ENCODE data around the gene MAPKAPK2.

MAPKAPK2 gene

GRCh38 chr1:206685334-206685768, 646 bp downstream of the MAPKAPK2 start:
- peak; percentile 71 for DNase-seq

GRCh38 chr1:206685769-206686477, 1.2 kb downstream of the MAPKAPK2 start:
- DNase-seq = peak; percentile 68 to 70

GRCh38 chr1:206686478-206687249, 2.0 kb downstream of the MAPKAPK2 start:
- DNase-seq = no peak

- DNase-seq = no peak
These were observed 2.7 kb downstream of the MAPKAPK2 start for GRCh38 chr1:206687251-206687914.

DNA sequence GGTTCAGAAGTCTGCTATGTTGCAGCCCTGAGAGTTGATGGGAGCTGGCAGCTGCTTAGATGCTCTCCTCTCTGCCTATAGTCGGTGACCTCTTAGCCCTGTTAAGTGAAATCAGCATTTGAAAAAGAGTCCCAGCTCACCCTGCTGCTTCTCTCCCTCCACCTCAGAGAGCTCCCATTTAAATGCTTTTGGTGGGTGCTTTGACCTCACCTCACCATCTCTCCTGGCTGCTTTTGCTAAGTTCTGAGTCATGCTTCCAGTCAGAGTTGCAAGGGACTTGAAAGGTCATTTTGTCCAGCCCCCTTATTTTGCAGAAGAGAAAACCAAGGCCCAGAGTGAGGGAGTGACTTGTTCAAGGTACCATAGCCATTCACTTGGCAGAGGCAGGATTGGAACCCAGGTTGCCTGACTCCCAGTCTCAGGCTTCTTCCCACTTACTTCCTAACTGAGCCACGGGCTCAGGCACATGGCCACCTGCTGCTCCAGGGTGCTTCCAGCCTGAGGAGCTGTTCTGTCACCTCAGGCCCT, 3.3 kb downstream of the MAPKAPK2 start:
- no peak for DNase-seq

GRCh38 chr1:206690516-206690915, 5.8 kb downstream of the MAPKAPK2 start:
- DNase-seq = no peak

DNA sequence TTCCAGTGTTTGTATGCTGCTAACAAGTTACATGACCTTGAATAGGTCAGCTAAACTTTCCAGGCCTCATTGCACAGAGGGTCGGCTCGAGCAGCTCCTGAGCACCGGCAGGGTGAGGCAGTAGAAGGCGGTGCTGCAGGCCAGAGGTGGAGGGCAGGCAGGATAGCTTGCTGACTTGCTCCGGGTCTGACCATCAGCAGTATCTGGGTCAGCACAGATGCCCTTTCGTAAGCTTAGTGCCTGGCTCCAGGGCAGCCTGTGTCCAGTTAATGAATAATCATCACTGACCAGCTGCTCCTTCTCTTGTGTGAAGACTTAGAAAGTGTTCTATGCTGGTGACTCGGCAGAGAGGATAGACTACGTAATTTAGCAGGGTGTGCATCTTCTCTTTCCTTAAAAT, 6.9 kb downstream of the MAPKAPK2 start:
- no peak for DNase-seq

GRCh38 chr1:206693029-206693428, 8.3 kb downstream of the MAPKAPK2 start:
- no peak for DNase-seq

DNA sequence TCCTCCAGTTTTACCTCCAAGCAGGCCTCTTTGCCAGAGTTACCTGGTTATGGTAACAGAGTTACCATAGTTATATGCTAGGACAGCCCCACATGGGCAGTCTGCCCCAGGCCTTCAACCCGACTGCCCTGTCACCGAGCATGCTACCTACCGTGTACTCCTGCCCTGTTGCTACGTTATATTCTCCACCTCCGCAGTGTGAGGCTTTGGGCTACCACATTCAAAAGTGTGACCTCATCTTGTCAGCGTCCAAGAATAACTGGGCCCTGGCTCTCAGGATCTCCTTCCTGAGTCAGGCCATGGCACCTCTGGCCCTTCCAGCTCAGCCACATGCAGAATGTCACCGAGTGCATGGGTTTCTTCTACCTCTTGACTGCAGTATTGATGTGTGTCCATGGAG, 8.9 kb downstream of the MAPKAPK2 start:
- DNase-seq = no peak

- DNase-seq = no peak
These were observed 9.7 kb downstream of the MAPKAPK2 start for GRCh38 chr1:206694171-206695124.

- DNase-seq = no peak
These were observed 11.0 kb downstream of the MAPKAPK2 start for GRCh38 chr1:206695733-206696132.

DNA sequence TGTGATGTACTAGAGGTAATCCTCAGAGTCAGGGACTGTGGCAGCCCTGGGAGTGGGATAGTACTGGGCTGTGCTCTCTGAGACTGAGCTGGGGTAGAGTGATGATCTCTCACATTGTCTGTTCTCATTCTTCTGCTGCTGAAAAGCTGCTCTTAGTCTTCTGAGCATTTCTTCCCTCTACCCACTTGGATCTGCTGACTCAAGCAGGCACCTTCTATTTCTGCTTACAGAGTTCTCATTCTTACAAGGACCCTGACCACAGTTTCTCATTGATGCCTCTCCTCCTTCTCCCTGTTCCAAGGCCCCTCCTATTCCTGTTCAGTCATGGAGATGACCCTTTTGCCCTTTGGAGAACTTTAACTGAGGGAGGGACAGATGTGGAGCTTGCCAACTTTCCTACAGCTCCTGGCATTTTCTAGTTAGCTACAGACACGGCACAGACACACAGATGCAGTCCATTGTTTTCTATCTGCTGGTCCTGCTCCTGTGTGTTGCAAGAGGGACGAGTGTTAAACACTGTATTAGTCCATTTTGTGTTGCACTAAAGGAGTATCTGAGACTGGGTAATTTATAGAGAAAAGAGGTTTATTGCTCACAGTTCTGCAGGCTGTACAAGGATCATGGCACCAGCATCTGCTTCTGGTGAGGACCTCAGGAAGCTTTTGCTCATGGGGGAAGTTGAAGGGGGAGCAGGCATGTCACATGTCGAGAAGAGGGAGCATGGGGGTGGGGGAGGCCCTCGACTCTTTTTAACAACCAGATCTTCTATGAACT, 12.3 kb downstream of the MAPKAPK2 start:
- no peak for DNase-seq

DNA sequence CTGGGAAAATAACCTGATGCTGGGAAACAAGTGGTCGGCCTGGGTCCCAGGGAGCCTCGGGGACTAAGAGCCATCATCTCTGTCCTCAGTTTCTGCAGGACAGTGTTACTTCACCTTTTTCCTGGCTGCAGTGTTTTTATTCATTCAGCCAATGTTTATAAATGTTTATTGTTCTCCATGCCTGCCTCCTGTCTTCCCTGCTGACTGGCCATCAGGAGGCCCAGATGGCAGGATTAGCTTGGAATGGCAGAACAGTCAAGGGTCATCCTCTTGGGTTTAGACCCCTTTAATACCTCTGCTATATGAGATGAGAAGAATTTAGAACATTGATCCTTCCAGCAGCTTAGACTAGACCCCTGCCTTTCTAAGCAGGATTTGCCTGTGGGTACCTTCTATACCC, 13.3 kb downstream of the MAPKAPK2 start:
- DNase-seq = no peak

DNA sequence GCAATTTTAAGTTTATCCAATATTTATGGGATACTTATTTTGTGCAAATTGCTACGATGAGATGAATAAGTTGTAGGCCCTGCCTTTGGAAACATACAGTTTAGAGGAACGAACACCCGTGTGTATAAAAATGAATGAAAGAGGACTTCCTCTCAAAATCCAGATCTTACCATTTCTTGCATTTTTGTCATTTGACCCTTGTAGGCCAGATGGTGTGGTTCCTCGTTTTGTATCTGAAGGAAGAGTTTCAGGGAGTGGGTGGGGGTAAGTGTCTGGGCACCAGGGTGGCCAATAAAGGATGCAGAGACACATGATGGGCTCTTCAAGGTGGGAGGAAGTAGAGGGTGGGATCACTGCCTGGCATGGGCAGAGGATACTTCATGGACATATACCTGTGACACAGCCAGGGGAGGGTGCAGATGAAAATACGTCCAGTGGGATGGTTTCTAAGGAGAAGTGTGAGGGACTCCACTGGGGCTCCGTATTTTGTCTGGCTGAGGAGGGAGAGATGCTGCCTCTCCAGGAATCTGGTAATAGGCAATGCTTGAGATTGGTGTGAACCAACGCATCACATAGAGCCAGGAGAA, 14.4 kb downstream of the MAPKAPK2 start:
- DNase-seq = no peak

DNA sequence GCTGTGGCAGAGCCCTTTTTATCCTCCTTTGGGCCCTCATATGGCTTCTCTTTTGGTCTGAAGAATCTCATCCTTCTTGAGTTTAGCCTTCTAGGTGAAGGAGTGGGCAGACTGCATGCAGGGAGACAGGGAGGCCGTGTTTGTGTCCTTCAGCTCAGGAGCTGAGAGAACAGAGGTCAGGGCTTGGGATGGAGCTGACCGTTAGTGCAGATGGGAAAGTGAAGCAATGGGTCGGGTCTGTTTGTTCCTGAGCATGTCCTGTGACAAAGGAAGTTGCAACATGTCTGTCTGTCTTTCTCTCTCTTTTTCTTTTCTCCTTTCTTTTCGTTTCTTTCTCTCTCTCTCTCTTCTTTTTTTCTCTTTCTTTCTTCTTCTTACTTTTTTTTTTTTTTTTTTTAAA, 14.9 kb downstream of the MAPKAPK2 start:
- DNase-seq = no peak

DNA sequence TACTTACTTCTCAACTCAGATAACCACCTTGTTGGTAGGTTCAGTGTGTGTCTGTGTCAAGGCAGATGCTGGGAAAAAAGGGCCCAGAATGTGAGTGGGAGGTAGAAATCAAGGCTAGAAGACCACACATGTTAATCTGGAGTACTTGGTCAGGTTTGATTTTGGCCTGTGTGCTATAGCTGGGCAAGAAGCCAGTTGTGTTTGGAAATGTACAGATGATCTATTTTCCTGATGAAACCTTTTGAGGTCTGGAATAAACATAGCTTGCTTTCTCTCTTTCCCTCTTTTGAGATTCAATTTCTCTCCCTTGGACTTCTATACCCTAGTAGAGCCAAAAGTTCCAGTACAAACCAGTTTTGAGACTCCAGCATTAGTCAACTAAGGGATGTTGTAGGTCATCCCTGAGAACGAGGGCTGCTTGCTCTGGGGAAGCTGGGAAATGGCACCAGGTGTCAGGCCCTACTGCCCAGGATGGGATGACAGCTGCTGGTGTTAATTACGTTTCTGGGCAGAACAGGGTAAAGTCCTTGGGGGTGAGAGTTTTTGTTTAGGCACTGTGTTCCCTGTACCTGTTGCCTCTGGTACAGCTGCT, 15.8 kb downstream of the MAPKAPK2 start:
- no peak for DNase-seq

- DNase-seq = no peak
These were observed 17.6 kb downstream of the MAPKAPK2 start for GRCh38 chr1:206702260-206702659.

GRCh38 chr1:206702803-206703202, 18.1 kb downstream of the MAPKAPK2 start:
- DNase-seq = no peak

DNA sequence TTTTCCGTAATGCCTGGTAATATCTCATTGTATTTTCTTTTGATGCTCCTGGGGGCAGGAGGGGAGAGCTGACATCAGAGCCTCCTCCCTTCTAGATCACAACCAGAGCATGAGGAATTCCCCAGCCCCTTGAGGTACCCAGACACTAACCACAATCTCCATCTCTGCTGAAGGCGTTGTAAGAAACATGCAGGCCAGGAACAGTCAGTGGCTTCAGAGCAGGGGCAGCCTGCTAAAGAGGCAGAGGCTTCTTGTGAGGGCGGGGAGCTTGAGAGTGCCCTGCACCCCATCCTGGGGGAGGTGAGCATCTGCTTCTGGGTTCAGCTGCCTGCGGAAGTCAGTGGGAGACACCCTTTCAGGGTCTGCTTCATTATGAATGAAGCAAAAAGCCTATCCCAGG, 19.0 kb downstream of the MAPKAPK2 start:
- peak; percentile 67 to 72 for DNase-seq

- no peak for DNase-seq
These were observed 19.5 kb downstream of the MAPKAPK2 start for GRCh38 chr1:206704226-206704625.

DNA sequence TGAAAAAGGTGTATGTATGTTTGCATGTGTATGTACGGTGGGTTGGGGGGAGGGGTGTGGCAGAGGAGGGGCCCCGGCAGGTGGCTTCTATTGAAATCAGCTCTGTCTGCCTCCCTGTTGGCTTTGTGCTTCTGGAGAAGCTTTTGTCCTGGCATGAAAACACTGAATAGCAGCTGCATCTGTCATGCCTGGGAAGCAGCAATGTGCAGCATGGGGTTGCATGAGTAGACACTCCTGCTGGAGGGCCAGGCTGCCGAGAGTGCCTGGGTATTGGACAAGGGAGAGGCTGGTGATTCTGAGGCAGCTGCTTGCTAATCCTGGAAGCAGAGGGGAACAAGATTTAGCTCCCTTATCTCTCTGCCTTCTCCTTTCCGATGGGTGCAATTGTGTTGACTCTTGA, 20.5 kb downstream of the MAPKAPK2 start:
- no peak for DNase-seq

Data from activated T-cell treated with anti-CD3 and anti-CD28 coated beads, Interleukin-2, amount 50 U/mL, for 48 hours (primary cell).